LoVo (cell line): ENCODE data around the gene WWTR1.

Experiments
- DNase-seq: peaks from one replicate; pipeline ENCODE4 v3.0.0-alpha.2; 2016; ENCODE audit warnings: low spot score

The WWTR1 gene

DNA sequence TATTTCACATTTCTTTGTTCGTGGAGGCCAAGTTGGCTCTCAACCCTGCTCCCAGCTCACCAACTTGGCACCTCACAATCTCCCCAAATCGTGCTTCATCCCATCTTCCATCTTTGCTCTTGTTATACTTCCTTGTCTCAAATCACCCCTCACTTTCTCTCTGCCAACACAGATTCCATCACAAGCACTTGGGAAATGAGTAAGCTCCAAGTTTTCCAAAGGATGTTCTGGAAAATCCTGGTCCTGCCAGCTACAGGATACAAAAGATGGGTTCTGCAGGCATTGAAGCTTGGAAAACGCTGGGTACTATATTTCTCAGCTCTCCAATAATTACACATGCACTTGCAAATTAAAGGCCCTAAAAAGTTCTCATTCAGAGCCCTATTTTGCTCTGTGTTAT lies 187.4 kb downstream of the WWTR1 start:
- DNase-seq = no peak

DNA sequence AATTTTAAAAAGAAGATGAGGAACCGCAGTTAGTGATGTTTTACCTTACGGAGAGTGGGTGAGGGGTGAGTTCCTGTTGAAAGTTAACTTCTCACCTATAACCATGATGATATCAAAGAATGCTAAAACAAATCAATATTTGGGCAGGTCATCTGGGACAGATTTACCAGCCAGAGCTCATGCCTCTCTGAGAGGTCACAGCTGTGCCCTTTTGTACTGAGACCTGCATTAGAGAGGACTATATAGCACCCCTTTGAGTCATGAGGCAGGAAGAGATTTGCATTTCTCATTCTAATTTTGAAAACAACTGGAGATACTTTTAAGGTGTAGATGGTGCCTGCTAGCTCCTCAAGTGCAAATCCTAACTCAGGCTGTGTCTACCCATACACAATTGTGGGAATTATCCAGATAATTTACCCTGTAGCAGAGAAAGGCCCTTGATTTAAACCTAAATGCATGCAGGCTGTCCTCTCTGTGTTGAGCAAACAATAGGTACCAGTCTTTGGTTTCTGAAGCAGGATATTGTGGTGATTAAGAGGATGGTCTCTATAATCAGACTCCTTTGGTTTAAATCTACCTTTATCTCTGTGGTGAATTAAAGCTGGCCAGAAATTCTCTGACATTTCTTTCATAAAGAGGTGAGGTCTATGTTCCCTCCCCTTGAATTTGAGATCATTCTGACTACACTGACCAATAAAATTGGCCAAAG lies 189.2 kb downstream of the WWTR1 start:
- no peak for DNase-seq
